ENCODE results near the gene C12orf57.

DNA sequence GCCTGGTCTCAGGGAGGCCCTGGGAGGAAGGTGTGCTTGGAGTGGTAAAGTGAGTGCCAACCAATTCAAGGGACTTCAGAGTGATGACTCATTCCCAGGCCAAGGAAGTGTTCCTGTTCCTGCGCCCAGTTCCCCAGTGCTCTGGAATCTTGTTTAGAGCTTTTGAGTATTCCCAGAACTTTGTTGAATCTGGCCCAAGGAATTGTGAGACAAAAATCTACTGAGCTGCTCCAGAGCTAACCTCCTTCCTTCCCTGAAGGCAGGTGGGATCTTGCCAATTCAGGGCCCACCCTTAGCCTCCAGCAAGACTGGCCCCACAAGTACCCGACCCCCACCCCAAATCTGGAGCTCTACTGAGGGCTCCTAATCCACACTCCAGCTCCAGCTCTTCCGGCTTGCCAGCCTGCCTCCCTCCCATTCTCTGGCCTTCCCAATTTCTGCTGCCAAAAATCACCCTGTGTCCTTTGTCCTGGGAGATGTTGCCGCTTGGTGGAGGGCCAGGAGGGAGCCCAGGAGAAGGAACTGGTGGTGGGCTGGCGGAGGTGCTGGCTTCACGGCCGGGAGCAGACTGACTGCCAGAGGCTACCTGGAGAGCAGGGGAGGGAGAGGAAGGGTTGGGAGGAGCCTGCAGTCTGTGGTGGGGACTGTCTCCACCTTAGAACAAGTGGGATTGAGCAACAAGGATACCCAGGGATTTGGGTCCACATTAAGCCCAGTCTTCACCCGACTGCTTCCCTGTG lies 18.1 kb upstream of the C12orf57 start:
- peak in 1 of 2 donors; percentile 72 for TF ChIP-seq POLR2A (IDR thresholded peaks at IDR 0.05)
- TF ChIP-seq, protein P1, sequence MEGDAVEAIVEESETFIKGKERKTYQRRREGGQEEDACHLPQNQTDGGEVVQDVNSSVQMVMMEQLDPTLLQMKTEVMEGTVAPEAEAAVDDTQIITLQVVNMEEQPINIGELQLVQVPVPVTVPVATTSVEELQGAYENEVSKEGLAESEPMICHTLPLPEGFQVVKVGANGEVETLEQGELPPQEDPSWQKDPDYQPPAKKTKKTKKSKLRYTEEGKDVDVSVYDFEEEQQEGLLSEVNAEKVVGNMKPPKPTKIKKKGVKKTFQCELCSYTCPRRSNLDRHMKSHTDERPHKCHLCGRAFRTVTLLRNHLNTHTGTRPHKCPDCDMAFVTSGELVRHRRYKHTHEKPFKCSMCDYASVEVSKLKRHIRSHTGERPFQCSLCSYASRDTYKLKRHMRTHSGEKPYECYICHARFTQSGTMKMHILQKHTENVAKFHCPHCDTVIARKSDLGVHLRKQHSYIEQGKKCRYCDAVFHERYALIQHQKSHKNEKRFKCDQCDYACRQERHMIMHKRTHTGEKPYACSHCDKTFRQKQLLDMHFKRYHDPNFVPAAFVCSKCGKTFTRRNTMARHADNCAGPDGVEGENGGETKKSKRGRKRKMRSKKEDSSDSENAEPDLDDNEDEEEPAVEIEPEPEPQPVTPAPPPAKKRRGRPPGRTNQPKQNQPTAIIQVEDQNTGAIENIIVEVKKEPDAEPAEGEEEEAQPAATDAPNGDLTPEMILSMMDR (IDR thresholded peaks at IDR 0.05): peak in 1 of 6 experiments; percentile 24
